Measurements from ENCODE around the gene AP3S1.

GRCh38 chr5:115907177-115907576 lies 65.4 kb downstream of the AP3S1 start:
- no peak for TF ChIP-seq CTCF (tag by site-specific recombination; IDR thresholded peaks at IDR 0.05)
- no peak for TF ChIP-seq ZNF292 (tag by site-specific recombination; IDR thresholded peaks at IDR 0.05; ENCODE audit: borderline replicate concordance, low read depth)
- no peak for TF ChIP-seq ZNF221 (tag by site-specific recombination; IDR thresholded peaks at IDR 0.05; ENCODE audit: borderline replicate concordance)
- no peak for TF ChIP-seq ZNF266 (tag by site-specific recombination; IDR thresholded peaks at IDR 0.05; ENCODE audit: low read depth)
- TF ChIP-seq ZNF701 (tag by site-specific recombination; IDR thresholded peaks at IDR 0.05) = no peak
- TF ChIP-seq ZNF274 (IDR thresholded peaks at IDR 0.05; ENCODE audit: low read length) = no peak
- no peak for TF ChIP-seq ZNF274 (tag by site-specific recombination; IDR thresholded peaks at IDR 0.05; ENCODE audit: borderline replicate concordance)
- no peak for TF ChIP-seq ZNF513 (tag by site-specific recombination; IDR thresholded peaks at IDR 0.05)
- TF ChIP-seq ZIC2 (tag by site-specific recombination; IDR thresholded peaks at IDR 0.05) = no peak
- no peak for TF ChIP-seq ZBTB21 (tag by site-specific recombination; IDR thresholded peaks at IDR 0.05)
- TF ChIP-seq ZNF280C (tag by site-specific recombination; IDR thresholded peaks at IDR 0.05) = no peak
- no peak for TF ChIP-seq ZNF169 (tag by site-specific recombination; IDR thresholded peaks at IDR 0.05)
- no peak for TF ChIP-seq ZNF629 (tag by site-specific recombination; IDR thresholded peaks at IDR 0.05)
- no peak for TF ChIP-seq ZNF121 (tag by site-specific recombination; IDR thresholded peaks at IDR 0.05)
- no peak for TF ChIP-seq ZNF768 (tag by site-specific recombination; IDR thresholded peaks at IDR 0.05)

Data from HEK293 (cell line).